ENCODE results near the gene PRSS27.
"Not testable (repeated sequence)": the region's sequence is repeated elsewhere in the genome, so short reads cannot be mapped to it uniquely, and the experiment has no call there.

- not testable (repeated sequence) for TF ChIP-seq CTCF (optimal IDR thresholded peaks at IDR 0.05 in 1 of 3, IDR thresholded peaks at IDR 0.05 in 1 of 3, conservative IDR thresholded peaks at IDR 0.05 in 1 of 3; ENCODE audit: extremely low read depth in 1 of 3, insufficient read depth in 2 of 3, low read length in 3 of 3); EZH2 (IDR thresholded peaks at IDR 0.05; ENCODE audit: low read length)
These were observed 37.0 kb downstream of the PRSS27 start for GRCh38 chr16:2683041-2683440.
